SKM-1 (cell line): ENCODE results near the gene GNB3.
"Not testable (repeated sequence)": the region's sequence is repeated elsewhere in the genome, so short reads cannot be mapped to it uniquely, and the experiment has no call there.

Experiments
- DNase-seq: peaks from one replicate; lab custom pipeline; 2025; ENCODE audit not compliant: unreplicated experiment; lab: John Stamatoyannopoulos, UW

The GNB3 gene

GRCh38 chr12:6874015-6874368 is 33.3 kb downstream of the GNB3 start:
- DNase-seq = not testable (repeated sequence)

GRCh38 chr12:6879824-6880223 is 39.1 kb downstream of the GNB3 start:
- not testable (repeated sequence) for DNase-seq

GRCh38 chr12:6883252-6883651 is 42.5 kb downstream of the GNB3 start:
- DNase-seq = no peak

GRCh38 chr12:6883683-6884082 is 43.0 kb downstream of the GNB3 start:
- no peak for DNase-seq

- no peak for DNase-seq
These were observed 43.8 kb downstream of the GNB3 start for GRCh38 chr12:6884539-6884938.

GRCh38 chr12:6886206-6886999 is 45.7 kb downstream of the GNB3 start:
- DNase-seq = not testable (repeated sequence)

- no peak for DNase-seq
These were observed 46.7 kb downstream of the GNB3 start for GRCh38 chr12:6887460-6887859.

- DNase-seq = no peak
These were observed 47.6 kb downstream of the GNB3 start for GRCh38 chr12:6888360-6888759.

GRCh38 chr12:6888794-6889193 is 48.1 kb downstream of the GNB3 start:
- not testable (repeated sequence) for DNase-seq

GRCh38 chr12:6889775-6890573 is 49.2 kb downstream of the GNB3 start:
- DNase-seq = not testable (repeated sequence)

GRCh38 chr12:6890789-6891645 is 50.3 kb downstream of the GNB3 start:
- DNase-seq = peak; percentile 57

- DNase-seq = no peak
These were observed 50.9 kb downstream of the GNB3 start for GRCh38 chr12:6891646-6892001.

GRCh38 chr12:6892683-6893082 is 52.0 kb downstream of the GNB3 start:
- DNase-seq = not testable (repeated sequence)

GRCh38 chr12:6894321-6894720 is 53.6 kb downstream of the GNB3 start:
- no peak for DNase-seq
